Mesenchymal stem cell (in vitro differentiated cells and primary cell): ENCODE results near the gene SAMD11. TPM values are rescaled to one million over a fixed set of nuclear protein-coding genes. Genes with fewer than 3 reads are reported as not detected.
"Not testable (repeated sequence)": the region's sequence is repeated elsewhere in the genome, so short reads cannot be mapped to it uniquely, and the experiment has no call there.

Experiments used
- DNase-seq: peaks from one replicate; pipeline ENCODE4 v3.0.0-alpha.2; 2013
- H2AFZ ChIP-seq: one replicate; pipeline ENCODE4 v1.6.1; 2013; ENCODE audit warnings: low read depth, mild to moderate bottlenecking, control low read depth, inconsistent platforms, low read length, moderate library complexity
- H2AK5ac ChIP-seq: 2 replicates; pipeline ENCODE4 v1.6.1; 2013; ENCODE audit warnings: low read length, moderate library complexity, mild to moderate bottlenecking, inconsistent platforms; ENCODE audit not compliant: severe bottlenecking
- H2BK120ac ChIP-seq: one replicate; pipeline ENCODE4 v1.6.1; 2013; ENCODE audit warnings: low read depth, mild to moderate bottlenecking, inconsistent platforms, low read length, moderate library complexity
- H2BK12ac ChIP-seq, 2 experiments: one replicate each; pipeline ENCODE4 v1.6.1; 2013; ENCODE audit warnings: inconsistent platforms in 2 of 2, low read length in 2 of 2, mild to moderate bottlenecking in 2 of 2, moderate library complexity in 2 of 2, control low read depth in 1 of 2
- H2BK15ac ChIP-seq: one replicate; pipeline ENCODE4 v1.6.1; 2013; ENCODE audit warnings: mild to moderate bottlenecking, low read depth, inconsistent platforms; ENCODE audit not compliant: poor library complexity, severe bottlenecking
- H2BK5ac ChIP-seq: 2 replicates; pipeline ENCODE4 v1.6.1; 2013; ENCODE audit warnings: low read depth, mild to moderate bottlenecking, low read length, control low read depth, inconsistent platforms; ENCODE audit not compliant: poor library complexity, severe bottlenecking
- H3K14ac ChIP-seq, 2 experiments: one replicate each; pipeline ENCODE4 v1.6.1; 2013; ENCODE audit warnings: inconsistent platforms in 2 of 2, low read length in 2 of 2, control low read depth in 1 of 2, mild to moderate bottlenecking in 1 of 2, moderate library complexity in 1 of 2
- H3K18ac ChIP-seq, 2 experiments: one replicate each; pipeline ENCODE4 v1.6.1; 2013; ENCODE audit warnings: inconsistent platforms in 2 of 2, low read length in 2 of 2, control low read depth in 1 of 2, low read depth in 1 of 2, mild to moderate bottlenecking in 1 of 2
- H3K23ac ChIP-seq, 2 experiments: one replicate each; pipeline ENCODE4 v1.6.1; 2013; ENCODE audit warnings: inconsistent platforms in 2 of 2, low read length in 2 of 2, mild to moderate bottlenecking in 2 of 2, moderate library complexity in 2 of 2, control low read depth in 1 of 2
- H3K27ac ChIP-seq: 2 replicates; pipeline ENCODE4 v1.5.1; 2013; ENCODE audit warnings: mild to moderate bottlenecking, moderate library complexity, low read length, control low read depth, inconsistent platforms; ENCODE audit not compliant: poor library complexity, severe bottlenecking
- H3K27me3 ChIP-seq, 2 experiments: 2 replicates each; pipeline versions ENCODE4 v1.6.1 to v1.7.0; 2013; ENCODE audit warnings: low read length in 2 of 2, mild to moderate bottlenecking in 2 of 2, moderate library complexity in 2 of 2, control low read depth in 1 of 2, inconsistent platforms in 1 of 2; ENCODE audit not compliant: control insufficient read depth in 1 of 2, insufficient read depth in 1 of 2
- H3K36me3 ChIP-seq, 2 experiments: 2 replicates each; pipeline versions ENCODE4 v1.6.1 to v1.7.0; 2013; ENCODE audit warnings: low read length in 2 of 2, control low read depth in 1 of 2, inconsistent platforms in 1 of 2, low read depth in 1 of 2, mild to moderate bottlenecking in 1 of 2; ENCODE audit not compliant: insufficient read depth in 2 of 2, control insufficient read depth in 1 of 2
- H3K4ac ChIP-seq, 2 experiments: one replicate each; pipeline ENCODE4 v1.6.1; 2013; ENCODE audit warnings: inconsistent platforms in 2 of 2, low read length in 2 of 2, mild to moderate bottlenecking in 2 of 2, moderate library complexity in 2 of 2, control low read depth in 1 of 2, low read depth in 1 of 2
- H3K4me1 ChIP-seq: 2 replicates; pipeline ENCODE4 v1.6.1; 2013; ENCODE audit warnings: low read depth, low read length, control low read depth; ENCODE audit not compliant: control insufficient read depth, insufficient read depth
- H3K4me2 ChIP-seq: 2 replicates; pipeline ENCODE4 v1.6.1; 2013; ENCODE audit warnings: low read length, mild to moderate bottlenecking, inconsistent platforms; ENCODE audit not compliant: poor library complexity, severe bottlenecking
- H3K4me3 ChIP-seq, 2 experiments: 2 replicates each; pipeline versions ENCODE4 v1.5.1 to v1.7.0; 2013; ENCODE audit warnings: low read length in 2 of 2, mild to moderate bottlenecking in 2 of 2, control low read depth in 1 of 2, low read depth in 1 of 2; ENCODE audit not compliant: insufficient read depth in 1 of 2
- H3K79me1 ChIP-seq: replicated peaks from 2 replicates; pipeline ENCODE4 v1.6.1; 2013; ENCODE audit warnings: mild to moderate bottlenecking, control low read depth, low read length, inconsistent platforms; ENCODE audit not compliant: poor library complexity, severe bottlenecking
- H3K9ac ChIP-seq: 2 replicates; pipeline ENCODE4 v1.7.0; 2013; ENCODE audit warnings: mild to moderate bottlenecking, low read length, moderate library complexity
- H3K9me3 ChIP-seq: 2 replicates; pipeline ENCODE4 v1.7.0; 2013; ENCODE audit warnings: mild to moderate bottlenecking, low read length; ENCODE audit not compliant: control insufficient read depth
- H4K8ac ChIP-seq: one replicate; pipeline ENCODE4 v1.6.1; 2013; ENCODE audit warnings: inconsistent platforms, mild to moderate bottlenecking, low read length, moderate library complexity
- H4K91ac ChIP-seq: one replicate; pipeline ENCODE4 v1.6.1; 2013; ENCODE audit warnings: mild to moderate bottlenecking, low read length, inconsistent platforms
- WGBS: methylation state at CpG from one replicate; pipeline ENCODE4 v1.1.7; 2013; ENCODE audit warnings: mixed read lengths; 5-methylcytosine and 5-hydroxymethylcytosine counted together
- polyA plus RNA-seq, 2 experiments: library from polyadenylated mRNA; stranded (reverse); fragments of 200-250 nt; gene quantifications; one replicate each; pipeline ENCODE4 v1.2.3, GENCODE V29; 2013

SAMD11 gene
- polyA plus RNA-seq (2013, experiment 1 of 2): 2.2 TPM
- polyA plus RNA-seq (2013, experiment 2 of 2): 1.9 TPM

GRCh38 chr1:923131-923990 lies at the start of gene SAMD11:
TSS of gene SAMD11 (plus strand) at chr1:923923. CDS start at chr1:924432, 509 bp downstream.
- Histone ChIP-seq H3K9ac (no peak within 1 kb of the TSS), H3K4ac (peak within 1 kb of the TSS; percentile 17 to 82), H2BK120ac (peak within 1 kb of the TSS; percentile 23), H4K8ac (peak within 1 kb of the TSS; percentile 38), H3K9me3 (no peaks in the 10 kb centered on the region), H3K4me1 (peaks cover 54% of the 10 kb centered on the region), H3K36me3 (peaks cover 0 to 2% of the 10 kb centered on the region in 2 experiments), H4K91ac (peak within 1 kb of the TSS; percentile 70), H3K27ac (no peak within 1 kb of the TSS), H3K4me2 (peak within 1 kb of the TSS; percentile 72), H3K79me1 (no peaks in the 10 kb centered on the region), H2AK5ac (no peak within 1 kb of the TSS), H2AFZ (peak within 1 kb of the TSS; percentile 7), H3K4me3 (peak within 1 kb of the TSS; percentile 46 to 61), H3K23ac (peak within 1 kb of the TSS in 1 of 2 experiments; percentile 97), H3K27me3 (peaks cover 70 to 72% of the 10 kb centered on the region in 2 experiments), H2BK5ac (no peak within 1 kb of the TSS), H3K18ac (peak within 1 kb of the TSS; percentile 52 to 92), H2BK12ac (peak within 1 kb of the TSS in 1 of 2 experiments; percentile 95), H2BK15ac (peak within 1 kb of the TSS; percentile 79), H3K14ac (peak within 1 kb of the TSS in 1 of 2 experiments; percentile 66)
- WGBS: 3% methylated on average over 70 of the region's 72 CpGs
- DNase-seq: peak; percentile 84

GRCh38 chr1:876428-877208 lies 47.1 kb upstream of the SAMD11 start:
- not testable (repeated sequence) for H3K27ac ChIP-seq, H3K36me3 ChIP-seq, H2BK120ac ChIP-seq, H4K8ac ChIP-seq, H2BK5ac ChIP-seq, H3K4me1 ChIP-seq, H3K4me3 ChIP-seq, H3K9me3 ChIP-seq, H4K91ac ChIP-seq, H2AK5ac ChIP-seq, H2BK12ac ChIP-seq, H3K14ac ChIP-seq, H3K79me1 ChIP-seq, H3K4ac ChIP-seq, H3K23ac ChIP-seq, H3K18ac ChIP-seq, H2AFZ ChIP-seq, DNase-seq, H3K4me2 ChIP-seq, H3K9ac ChIP-seq, H2BK15ac ChIP-seq
- peaks cover 19 to 53% of the 10 kb centered on the region in 2 experiments for H3K27me3 ChIP-seq
- WGBS: 49% methylated on average over 8 of the region's 8 CpGs

GRCh38 chr1:877209-877986 lies 46.3 kb upstream of the SAMD11 start:
- DNase-seq, H3K4me1 ChIP-seq, H3K9ac ChIP-seq, H3K4me3 ChIP-seq, H4K91ac ChIP-seq, H2AFZ ChIP-seq, H3K27ac ChIP-seq, H3K4me2 ChIP-seq, H2BK15ac ChIP-seq, H2BK120ac ChIP-seq, H3K9me3 ChIP-seq, H3K14ac ChIP-seq, H3K79me1 ChIP-seq, H3K36me3 ChIP-seq, H3K4ac ChIP-seq, H3K23ac ChIP-seq, H2BK5ac ChIP-seq, H2AK5ac ChIP-seq, H2BK12ac ChIP-seq, H3K18ac ChIP-seq, H4K8ac ChIP-seq: not testable (repeated sequence)
- H3K27me3 ChIP-seq: peaks cover 19 to 53% of the 10 kb centered on the region in 2 experiments
- WGBS: 52% methylated on average over 4 of the region's 5 CpGs
